MCF 10A (cell line): ENCODE measurements around the gene DBN1. TPM values are rescaled to one million over a fixed set of nuclear protein-coding genes. Genes with fewer than 3 reads are reported as not detected.
A peak's percentile ranks its signal among the peaks of the same experiment; 100 is the strongest.

ENCODE experiments used
- BruUV-seq: library from RNA; stranded (reverse); fragments of 400-500 nt; replicated peaks from 2 replicates; lab custom pipeline; 2021; lab: Mats Ljungman, UMichigan
- CTCF ChIA-PET: fragments of 300-600 bp; sonication (Branson Sonifier 250); formaldehyde crosslinking; extraction: SDS; loops from one replicate; lab custom pipeline; 2021; ENCODE audit warnings: antibody characterized with exemption, inconsistent platforms; lab: Yijun Ruan, JAX
- POLR2A ChIA-PET: fragments of 300-600, 350-650 bp; sonication (Branson Sonifier 250); formaldehyde crosslinking; extraction: SDS; loops from one replicate; lab custom pipeline; 2020; ENCODE audit warnings: antibody characterized with exemption, inconsistent platforms; lab: Yijun Ruan, JAX
- DNase-seq: peaks from one replicate; pipeline ENCODE4 v3.0.0-alpha.2; 2018; ENCODE audit not compliant: unreplicated experiment
- H3K27ac Mint-ChIP-seq: one replicate; pipeline ENCODE4 v1.8.0; 2022; ENCODE audit warnings: mild to moderate bottlenecking, low read depth, mixed read lengths; ENCODE audit not compliant: unreplicated experiment
- H3K27me3 Mint-ChIP-seq: one replicate; pipeline ENCODE4 v1.8.0; 2022; ENCODE audit warnings: mixed read lengths; ENCODE audit not compliant: insufficient read depth, unreplicated experiment
- H3K36me3 Mint-ChIP-seq: one replicate; pipeline ENCODE4 v1.8.0; 2022; ENCODE audit warnings: mild to moderate bottlenecking, moderate library complexity, mixed read lengths; ENCODE audit not compliant: insufficient read depth, unreplicated experiment
- H3K4me1 Mint-ChIP-seq: one replicate; pipeline ENCODE4 v1.8.0; 2022; ENCODE audit warnings: mixed read lengths; ENCODE audit not compliant: insufficient read depth, unreplicated experiment
- H3K4me3 Mint-ChIP-seq: one replicate; pipeline ENCODE4 v1.8.0; 2022; ENCODE audit warnings: mild to moderate bottlenecking, moderate library complexity, mixed read lengths; ENCODE audit not compliant: unreplicated experiment
- H3K9me3 Mint-ChIP-seq: one replicate; pipeline ENCODE4 v1.8.0; 2022; ENCODE audit warnings: mixed read lengths; ENCODE audit not compliant: unreplicated experiment
- CTCF ChIP-seq: fragments of 200-600 bp; IDR thresholded peaks from one replicate; pipeline ENCODE4 v1.8.0; 2022; ENCODE audit warnings: antibody characterized with exemption, mild to moderate bottlenecking; ENCODE audit not compliant: unreplicated experiment
- intact Hi-C: fragments of 100-400 bp; cut with micrococcal nuclease; formaldehyde crosslinking; loops from 2 replicates; pipeline ENCODE4 v1.14.1; 2022
- total RNA-seq: library from RNA; stranded (reverse); gene quantifications from 2 replicates; pipeline ENCODE4 v1.2.3, GENCODE V29; 2022

DBN1 gene
- total RNA-seq, 1 experiment from 2014 or later: 165 TPM

GRCh38 chr5:177429248-177430040, 44.0 kb downstream of the DBN1 start:
- BruUV-seq: no TSS peak
- H3K36me3 Mint-ChIP-seq: peaks cover 68% of the 10 kb centered on the region
- no peaks in the 10 kb centered on the region for H3K27me3 Mint-ChIP-seq
- no peak overlapping the region for H3K4me3 Mint-ChIP-seq
- H3K4me1 Mint-ChIP-seq: peaks cover 25% of the 10 kb centered on the region
- no peak for DNase-seq
- intact Hi-C loops: no loop called here
- ChIA-PET CTCF (interaction anchor here (0.6 to 14.3 kb wide), 9 partner anchors 24 to 132 kb away, joined by 3 to 134 read pairs (median 4); partner anchors contain the start of gene F12), POLR2A (interaction anchor here (0.8 to 12.5 kb wide), 5 partner anchors 15 to 39 kb away, joined by 3 to 217 read pairs (median 34); partner anchors contain the start of gene PRR7)
- TF ChIP-seq CTCF: no peak
- no peaks in the 10 kb centered on the region for H3K9me3 Mint-ChIP-seq
- peak overlapping the region; percentile 61 for H3K27ac Mint-ChIP-seq

- Mint-ChIP-seq H3K4me1 (peaks cover 25% of the 10 kb centered on the region), H3K27me3 (no peaks in the 10 kb centered on the region), H3K27ac (peak overlapping the region; percentile 61), H3K4me3 (no peak overlapping the region), H3K9me3 (no peaks in the 10 kb centered on the region), H3K36me3 (peaks cover 62% of the 10 kb centered on the region)
- intact Hi-C loops: no loop called here
- CTCF ChIA-PET: interaction anchor here (0.7 to 14.3 kb wide), 9 partner anchors 11 to 90 kb away, joined by 3 to 134 read pairs (median 4); partner anchors contain the start of genes DDX41 and F12
- no TSS peak for BruUV-seq
- TF ChIP-seq CTCF: no peak
- POLR2A ChIA-PET: interaction anchor here (0.9 to 12.5 kb wide), 4 partner anchors 16 to 39 kb away, joined by 4 to 217 read pairs (median 63); partner anchors contain the start of gene PRR7
- DNase-seq: no peak
Measured at GRCh38 chr5:177428574-177429217, 44.7 kb downstream of the DBN1 start.

GRCh38 chr5:177427919-177428573, 45.4 kb downstream of the DBN1 start:
- Mint-ChIP-seq H3K4me1 (peaks cover 25% of the 10 kb centered on the region), H3K9me3 (no peaks in the 10 kb centered on the region), H3K27me3 (no peaks in the 10 kb centered on the region), H3K27ac (peak overlapping the region; percentile 99), H3K4me3 (peak overlapping the region; percentile 89), H3K36me3 (peaks cover 55% of the 10 kb centered on the region)
- no TSS peak for BruUV-seq
- intact Hi-C loops: no loop called here
- DNase-seq: no peak
- no peak for TF ChIP-seq CTCF
- ChIA-PET POLR2A (interaction anchor here (0.6 to 12.5 kb wide), 8 partner anchors 17 to 1631 kb away, joined by 3 to 217 read pairs (median 18); partner anchors contain the start of genes PRR7 and RGS14), CTCF (interaction anchor here (0.7 to 14.3 kb wide), 10 partner anchors 12 to 316 kb away, joined by 3 to 134 read pairs (median 6); partner anchors contain the start of genes DDX41, F12 and PRR7)
